NOMO-1 treated with DMSO at 0.1 percent for 48 hours (cell line): Measurements from ENCODE around the gene HOXD9.

Experiments
- DNase-seq: peaks from one replicate; lab custom pipeline; 2025; ENCODE audit not compliant: unreplicated experiment; lab: John Stamatoyannopoulos, UW

The HOXD9 gene

DNA sequence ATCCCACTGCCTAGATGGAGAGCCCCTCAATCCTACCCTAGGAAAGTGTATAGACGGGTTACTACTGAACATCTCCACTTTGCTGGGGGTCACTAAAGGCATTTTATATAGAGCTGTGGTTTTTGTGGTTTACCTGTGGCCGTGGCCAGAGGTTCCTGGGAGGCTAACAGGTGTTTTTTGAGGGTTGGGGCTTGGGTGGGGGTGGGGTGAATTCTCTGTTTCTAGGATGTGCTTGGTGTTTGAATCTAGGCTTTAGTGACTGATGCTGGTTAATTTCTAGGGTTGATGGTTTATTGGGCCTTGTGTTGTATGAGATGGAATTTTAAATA lies 14.7 kb downstream of the HOXD9 start:
- DNase-seq: no peak

GRCh38 chr2:176137906-176138305 lies 15.4 kb downstream of the HOXD9 start:
- DNase-seq: no peak

GRCh38 chr2:176138526-176138922 lies 16.0 kb downstream of the HOXD9 start:
- no peak for DNase-seq

- no peak for DNase-seq
Observed at GRCh38 chr2:176138923-176139660, 16.6 kb downstream of the HOXD9 start.

- no peak for DNase-seq
Observed at GRCh38 chr2:176139661-176140512, 17.4 kb downstream of the HOXD9 start.

- peak; percentile 49 for DNase-seq
Observed at GRCh38 chr2:176140513-176141317, 18.2 kb downstream of the HOXD9 start.

GRCh38 chr2:176142281-176142680 lies 19.8 kb downstream of the HOXD9 start:
- DNase-seq: no peak

GRCh38 chr2:176145085-176145969 lies 22.8 kb downstream of the HOXD9 start:
- no peak for DNase-seq

DNA sequence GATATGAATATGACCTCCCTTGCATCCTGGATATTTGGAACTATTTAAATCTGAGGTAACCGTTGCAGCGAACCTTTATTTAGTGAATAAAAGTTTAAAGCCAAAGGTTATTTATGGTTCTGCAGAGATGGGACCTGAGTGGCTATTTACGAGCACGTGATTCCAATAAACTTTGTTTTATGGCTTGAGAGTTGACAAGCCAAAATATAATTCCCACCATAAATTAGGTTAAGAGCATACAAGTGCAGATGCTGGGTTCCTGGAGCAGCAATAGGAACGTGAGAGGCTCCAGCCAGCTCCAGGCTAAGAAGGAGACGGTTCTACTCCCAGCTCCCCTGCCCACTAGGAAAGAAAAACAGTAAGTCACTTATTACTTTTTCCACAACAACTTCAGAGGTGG lies 23.6 kb downstream of the HOXD9 start:
- DNase-seq: no peak

DNA sequence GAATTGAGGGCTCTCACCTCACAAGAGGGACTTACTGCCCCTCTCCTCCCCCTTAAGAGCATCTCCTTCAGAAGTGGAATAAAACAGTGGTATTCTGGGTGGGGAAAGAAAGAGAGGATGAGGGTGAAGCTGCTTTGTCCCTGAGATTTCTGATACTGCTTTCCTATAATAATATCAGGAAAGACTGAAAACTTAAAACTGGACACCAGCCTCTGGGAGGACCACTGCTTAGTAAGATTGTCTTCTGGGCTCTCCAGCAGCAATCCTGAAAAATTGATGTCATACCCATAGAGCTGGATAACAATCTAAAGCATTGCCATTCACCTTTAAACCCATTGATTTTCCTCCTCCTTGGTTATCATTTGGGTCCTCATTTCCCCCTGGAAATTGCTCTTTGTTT lies 24.1 kb downstream of the HOXD9 start:
- no peak for DNase-seq

GRCh38 chr2:176147210-176147799 lies 24.8 kb downstream of the HOXD9 start:
- no peak for DNase-seq

DNA sequence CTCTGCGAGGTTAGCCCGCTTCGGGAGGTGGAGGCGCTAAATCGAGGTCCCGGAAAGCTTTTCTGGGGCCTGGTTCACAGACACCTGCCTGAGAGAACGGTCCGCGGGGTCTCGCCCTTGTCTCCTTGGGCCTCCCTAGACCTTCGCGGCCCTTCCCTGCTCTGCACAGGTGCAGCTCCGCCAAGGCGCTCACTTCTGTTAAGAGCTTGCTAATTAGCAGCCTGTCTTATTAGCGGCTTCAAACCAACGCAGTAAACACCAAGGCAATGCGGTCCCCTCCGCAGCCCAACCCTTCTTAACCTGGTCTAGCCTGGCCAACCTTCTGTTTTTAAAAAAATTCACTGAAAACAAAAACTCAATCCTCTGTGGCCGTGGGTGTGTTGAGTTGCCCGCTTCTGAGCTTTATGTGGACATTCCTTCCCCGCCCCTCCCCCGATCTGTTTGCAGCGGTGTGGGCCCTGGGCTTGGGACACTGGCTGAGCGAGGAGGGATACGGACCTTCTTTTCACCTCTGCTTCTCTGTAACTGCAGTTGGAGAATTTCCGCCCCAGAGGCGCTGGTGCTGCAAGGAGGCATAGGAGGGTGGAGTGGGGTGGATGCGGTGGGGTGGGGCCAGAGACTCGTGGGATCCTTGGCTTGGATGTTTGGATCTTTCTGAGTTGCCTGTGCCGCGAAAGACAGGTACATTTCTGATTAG lies 25.4 kb downstream of the HOXD9 start:
- DNase-seq: no peak

DNA sequence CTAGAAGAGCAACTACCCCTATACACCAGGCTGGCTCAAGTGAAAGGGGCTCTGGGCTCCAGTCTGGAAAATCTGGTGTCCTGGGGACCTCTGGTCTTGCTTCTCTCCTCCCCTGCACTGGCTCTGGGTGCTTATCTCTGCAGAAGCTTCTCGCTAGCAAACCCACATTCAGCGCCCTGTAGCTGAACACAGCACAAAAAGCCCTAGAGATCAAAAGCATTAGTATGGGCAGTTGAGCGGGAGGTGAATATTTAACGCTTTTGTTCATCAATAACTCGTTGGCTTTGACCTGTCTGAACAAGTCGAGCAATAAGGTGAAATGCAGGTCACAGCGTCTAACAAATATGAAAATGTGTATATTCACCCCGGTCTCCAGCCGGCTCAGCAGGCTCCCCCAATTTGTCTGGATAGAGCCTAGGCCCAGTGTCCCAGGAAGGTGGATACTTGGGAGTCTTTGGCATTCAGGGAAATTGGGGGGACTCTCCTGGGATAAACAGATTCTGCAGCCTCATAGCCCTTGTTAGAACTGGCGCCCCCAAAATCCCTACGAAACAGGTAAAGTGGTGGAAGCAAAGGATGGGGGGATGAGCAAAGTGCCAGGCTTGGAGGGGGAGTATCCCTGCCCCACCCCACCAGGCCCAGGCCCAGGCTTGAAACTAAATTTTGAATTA lies 26.4 kb downstream of the HOXD9 start:
- DNase-seq: no peak

DNA sequence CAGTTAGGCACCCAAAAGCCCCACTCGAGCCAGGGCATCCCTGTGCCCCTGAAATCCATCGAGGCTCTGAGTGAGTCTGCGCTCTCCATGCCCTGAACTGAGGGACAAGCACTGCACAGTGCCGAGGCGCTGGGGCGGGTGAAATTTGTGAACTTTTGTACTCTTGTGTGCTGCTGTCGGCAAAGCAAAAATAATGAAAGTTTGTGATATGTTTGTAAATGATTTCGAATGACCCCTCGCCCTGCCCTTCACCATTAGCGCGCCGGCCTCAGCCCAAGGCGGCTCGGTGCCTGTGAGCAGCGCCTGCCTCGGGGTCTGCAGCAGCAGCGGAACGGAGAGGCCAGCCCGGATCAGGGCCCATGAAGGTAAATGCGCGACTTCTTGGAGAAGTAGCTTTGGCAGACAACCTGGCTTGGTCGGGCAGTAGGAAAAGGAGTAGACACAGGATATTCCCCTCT lies 27.0 kb downstream of the HOXD9 start:
- DNase-seq: no peak

DNA sequence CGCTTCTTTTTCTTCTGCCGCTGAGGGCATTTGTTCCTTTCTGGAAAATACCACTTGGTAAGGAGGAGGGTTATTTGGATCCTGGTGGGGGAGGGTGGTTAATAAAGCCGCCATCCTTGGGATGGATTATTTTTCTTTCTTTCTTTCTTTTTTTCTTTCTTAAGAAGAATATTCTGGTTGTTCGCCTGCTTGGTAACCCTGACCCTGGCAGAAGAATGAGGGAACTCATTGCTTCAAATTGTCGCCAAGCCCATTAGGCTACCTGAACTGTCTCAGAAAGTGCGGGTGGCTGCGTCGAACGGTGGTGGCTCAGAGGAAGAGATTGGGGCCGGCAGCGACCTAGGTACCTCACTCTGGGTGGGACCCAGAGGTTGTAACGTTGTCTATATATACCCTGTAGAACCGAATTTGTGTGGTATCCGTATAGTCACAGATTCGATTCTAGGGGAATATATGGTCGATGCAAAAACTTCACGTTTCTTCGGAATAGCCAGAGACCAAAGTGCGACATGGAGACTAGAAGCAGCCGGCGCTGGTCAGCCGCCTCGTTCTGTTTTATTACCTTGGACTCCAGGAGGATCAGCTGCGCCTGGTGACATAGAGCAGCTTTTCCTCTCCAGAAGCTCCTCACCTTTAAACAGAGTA lies 27.5 kb downstream of the HOXD9 start:
- DNase-seq: no peak

DNA sequence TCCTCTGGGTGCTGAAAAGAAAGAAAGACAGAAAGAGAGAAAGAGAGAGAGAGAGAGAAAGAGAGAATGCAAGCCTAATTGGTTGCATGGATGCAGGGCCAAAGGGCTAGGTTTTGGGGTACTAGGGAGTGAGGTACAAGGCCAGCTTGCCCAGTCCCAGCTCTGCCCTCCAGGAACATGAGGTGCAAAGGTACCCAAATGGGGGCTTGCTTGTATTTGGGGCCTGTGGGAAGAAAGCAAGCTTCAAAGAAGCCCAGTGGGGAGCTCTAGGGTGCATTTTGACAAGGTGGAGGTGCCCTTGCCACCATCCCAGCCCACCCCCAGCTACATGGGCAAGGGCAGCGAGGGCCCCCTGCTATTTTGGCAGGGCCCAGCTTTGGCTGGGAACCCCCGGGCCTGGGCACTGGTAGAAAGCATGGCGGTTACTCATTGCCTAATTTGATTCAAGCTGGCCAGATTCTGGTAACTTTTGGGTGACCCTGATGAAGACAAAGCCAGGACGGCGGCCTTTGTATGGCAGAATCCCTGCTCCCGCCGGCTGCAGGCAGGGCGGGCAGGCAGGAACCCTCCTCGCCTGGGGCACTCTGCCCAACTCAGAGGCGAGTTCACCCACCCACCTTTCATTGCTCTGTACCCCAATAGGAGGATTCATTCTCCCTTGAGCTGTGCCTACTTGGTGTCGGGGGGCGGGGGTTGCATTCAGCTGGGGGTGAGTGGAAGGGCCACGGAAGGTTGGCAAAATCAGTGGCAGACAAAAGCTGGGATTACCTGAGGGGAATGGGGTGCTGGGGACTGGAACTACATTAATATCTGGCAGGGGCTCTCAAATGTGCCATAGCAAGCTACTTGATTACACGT lies 28.3 kb downstream of the HOXD9 start:
- no peak for DNase-seq

- no peak for DNase-seq
Observed at GRCh38 chr2:176151442-176152287, 29.1 kb downstream of the HOXD9 start, which contains the start of gene HOXD4. Gene HOXD4, plus strand, starts transcription at chr2:176151550. Its CDS starts 84 bp downstream, at chr2:176151634.
